ENCODE measurements around the gene METTL5. TPM values are rescaled to one million over a fixed set of nuclear protein-coding genes. Genes with fewer than 3 reads are reported as not detected.
A peak's percentile ranks its signal among the peaks of the same experiment; 100 is the strongest.

The METTL5 gene
- total RNA-seq, 2 experiments from 2014 or later = 13.2 to 16.0 TPM

GRCh38 chr2:169828141-169828811, 3.6 kb upstream of the METTL5 start:
- Mint-ChIP-seq H3K27ac (peak overlapping the region; percentile 76), H3K27me3 (no peaks in the 10 kb centered on the region), H3K36me3 (ENCODE audit: low read depth) (peaks cover 40% of the 10 kb centered on the region), H3K4me3 (peak overlapping the region; percentile 94), H3K9me3 (no peaks in the 10 kb centered on the region), H3K4me1 (ENCODE audit: low read depth) (peaks cover 69% of the 10 kb centered on the region)
- no peaks in the 10 kb centered on the region for H3K27me3 ChIP-seq (ENCODE audit: control insufficient read depth in 1 of 2, insufficient read depth in 2 of 2, low read length in 2 of 2)
- intact Hi-C loops (cut with DNase I, micrococcal nuclease) = loop anchor here (5.0 kb wide), 3 partner anchors 99 to 256 kb away; partner anchors contain the start of gene FASTKD1 (in 1 of the 2)
- TF ChIP-seq, protein P1, sequence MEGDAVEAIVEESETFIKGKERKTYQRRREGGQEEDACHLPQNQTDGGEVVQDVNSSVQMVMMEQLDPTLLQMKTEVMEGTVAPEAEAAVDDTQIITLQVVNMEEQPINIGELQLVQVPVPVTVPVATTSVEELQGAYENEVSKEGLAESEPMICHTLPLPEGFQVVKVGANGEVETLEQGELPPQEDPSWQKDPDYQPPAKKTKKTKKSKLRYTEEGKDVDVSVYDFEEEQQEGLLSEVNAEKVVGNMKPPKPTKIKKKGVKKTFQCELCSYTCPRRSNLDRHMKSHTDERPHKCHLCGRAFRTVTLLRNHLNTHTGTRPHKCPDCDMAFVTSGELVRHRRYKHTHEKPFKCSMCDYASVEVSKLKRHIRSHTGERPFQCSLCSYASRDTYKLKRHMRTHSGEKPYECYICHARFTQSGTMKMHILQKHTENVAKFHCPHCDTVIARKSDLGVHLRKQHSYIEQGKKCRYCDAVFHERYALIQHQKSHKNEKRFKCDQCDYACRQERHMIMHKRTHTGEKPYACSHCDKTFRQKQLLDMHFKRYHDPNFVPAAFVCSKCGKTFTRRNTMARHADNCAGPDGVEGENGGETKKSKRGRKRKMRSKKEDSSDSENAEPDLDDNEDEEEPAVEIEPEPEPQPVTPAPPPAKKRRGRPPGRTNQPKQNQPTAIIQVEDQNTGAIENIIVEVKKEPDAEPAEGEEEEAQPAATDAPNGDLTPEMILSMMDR (IDR thresholded peaks at IDR 0.05) = no peak
- H3K27ac ChIP-seq (ENCODE audit: low read depth in 1 of 2, low read length in 2 of 2) = peak overlapping the region in 1 of 2 donors; percentile 41
- H3K4me1 ChIP-seq (ENCODE audit: insufficient read depth, low read length) = peaks cover 44% of the 10 kb centered on the region
- H3K9me3 ChIP-seq (ENCODE audit: control insufficient read depth in 1 of 2, insufficient read depth in 1 of 2, low read length in 2 of 2) = no peaks in the 10 kb centered on the region
- DNase-seq (peak in 13 of 14 experiments; percentile 14 to 70 (median 36)), ATAC-seq (ENCODE audit: poor library complexity) (peak; percentile 45)
- peak overlapping the region; percentile 73 for H3K4me3 ChIP-seq (ENCODE audit: low read length)
- peaks cover 3% of the 10 kb centered on the region for H3K36me3 ChIP-seq (ENCODE audit: insufficient read depth, low read length)
- CTCF ChIA-PET = interaction anchor here (1.8 kb wide), 1 partner anchor 29 kb away, joined by 7 read pairs; the partner anchor contains the start of gene SSB
- POLR2A ChIA-PET = interaction anchor here (0.6 to 2.8 kb wide), 9 partner anchors 9 to 1100 kb away, joined by 3 to 18 read pairs (median 4); partner anchors contain the start of genes BBS5, CFAP210, GORASP2 and PHOSPHO2

- intact Hi-C loops (cut with DNase I, micrococcal nuclease) = loop anchor here (2.0 to 5.0 kb wide), 4 partner anchors 29 to 255 kb away; partner anchors contain the start of genes FASTKD1 (in 1 of the 2) and SSB (in 1 of the 2)
- no peaks in the 10 kb centered on the region for H3K27me3 ChIP-seq (ENCODE audit: control insufficient read depth in 1 of 2, insufficient read depth in 2 of 2, low read length in 2 of 2)
- H3K4me1 ChIP-seq (ENCODE audit: insufficient read depth, low read length) = peaks cover 49% of the 10 kb centered on the region
- H3K9me3 ChIP-seq (ENCODE audit: control insufficient read depth in 1 of 2, insufficient read depth in 1 of 2, low read length in 2 of 2) = no peaks in the 10 kb centered on the region
- H3K36me3 Mint-ChIP-seq (ENCODE audit: low read depth) = peaks cover 44% of the 10 kb centered on the region
- TF ChIP-seq, protein P1 (IDR thresholded peaks at IDR 0.05) = no peak
- ChIA-PET POLR2A (interaction anchor here (0.5 to 2.8 kb wide), 14 partner anchors 10 to 1749 kb away, joined by 3 to 18 read pairs (median 4); partner anchors contain the start of genes BBS5, CFAP210, GORASP2 and PHOSPHO2), CTCF (interaction anchor here (1.8 kb wide), 1 partner anchor 28 kb away, joined by 7 read pairs; the partner anchor contains the start of gene SSB)
- H3K27ac ChIP-seq (ENCODE audit: low read depth in 1 of 2, low read length in 2 of 2) = peak within 1 kb of the TSS in 1 of 2 donors; percentile 41
- H3K9me3 Mint-ChIP-seq = no peaks in the 10 kb centered on the region
- H3K36me3 ChIP-seq (ENCODE audit: insufficient read depth, low read length) = peaks cover 3% of the 10 kb centered on the region
- H3K4me1 Mint-ChIP-seq (ENCODE audit: low read depth) = peaks cover 69% of the 10 kb centered on the region
- H3K27ac Mint-ChIP-seq = peak within 1 kb of the TSS; percentile 76
- H3K27me3 Mint-ChIP-seq = no peaks in the 10 kb centered on the region
- ATAC-seq (ENCODE audit: poor library complexity) (peak; percentile 75), DNase-seq (peak; percentile 79 to 95 (median 86))
- peak within 1 kb of the TSS; percentile 73 for H3K4me3 ChIP-seq (ENCODE audit: low read length)
- H3K4me3 Mint-ChIP-seq = peak within 1 kb of the TSS; percentile 94
These were observed 2.8 kb upstream of the METTL5 start, which contains the start of gene UBR3 for GRCh38 chr2:169827272-169828140. UBR3 (plus strand) TSS chr2:169827454; CDS start chr2:169827508, 54 bp downstream.

- Mint-ChIP-seq H3K36me3 (ENCODE audit: low read depth) (peaks cover 54% of the 10 kb centered on the region), H3K27ac (peak overlapping the region; percentile 82), H3K9me3 (no peaks in the 10 kb centered on the region), H3K27me3 (no peaks in the 10 kb centered on the region), H3K4me3 (peak overlapping the region; percentile 89), H3K4me1 (ENCODE audit: low read depth) (peaks cover 67% of the 10 kb centered on the region)
- H3K4me3 ChIP-seq (ENCODE audit: low read length) = peak overlapping the region; percentile 94
- TF ChIP-seq, protein P1 (IDR thresholded peaks at IDR 0.05) = no peak
- ChIA-PET POLR2A (interaction anchor here (0.7 to 1.2 kb wide), 2 partner anchors 15 to 25 kb away, joined by 3 to 11 read pairs; partner anchors contain the start of gene SSB), CTCF (interaction anchor here (1.1 to 1.8 kb wide), 14 partner anchors 10 to 344 kb away, joined by 3 to 21 read pairs (median 6); partner anchors contain the start of genes BBS5, CFAP210, PHOSPHO2 and SSB)
- intact Hi-C loops (cut with DNase I, micrococcal nuclease) = loop anchor here (2.0 to 5.0 kb wide), 5 partner anchors 25 to 132 kb away; partner anchors contain the start of genes CFAP210 (in 1 of the 2), PHOSPHO2 (in 1 of the 2) and SSB (in 1 of the 2)
- DNase-seq (no peak), ATAC-seq (ENCODE audit: poor library complexity) (peak; percentile 8)
- peak overlapping the region in 1 of 2 donors; percentile 37 for H3K27ac ChIP-seq (ENCODE audit: low read depth in 1 of 2, low read length in 2 of 2)
- peaks cover 48% of the 10 kb centered on the region for H3K4me1 ChIP-seq (ENCODE audit: insufficient read depth, low read length)
- no peaks in the 10 kb centered on the region for H3K27me3 ChIP-seq (ENCODE audit: control insufficient read depth in 1 of 2, insufficient read depth in 2 of 2, low read length in 2 of 2)
- no peaks in the 10 kb centered on the region for H3K9me3 ChIP-seq (ENCODE audit: control insufficient read depth in 1 of 2, insufficient read depth in 1 of 2, low read length in 2 of 2)
- H3K36me3 ChIP-seq (ENCODE audit: insufficient read depth, low read length) = peaks cover 18% of the 10 kb centered on the region
These were observed 721 bp downstream of the METTL5 start for GRCh38 chr2:169823996-169824372.

Measured in CD4-positive, alpha-beta T cell (primary cell).